Activated naive CD4-positive, alpha-beta T cell treated with Interleukin-2 at 50 U/mL for 16 hours (primary cell): ENCODE data around the gene FANCL.
"Not testable (repeated sequence)": the region's sequence is repeated elsewhere in the genome, so short reads cannot be mapped to it uniquely, and the experiment has no call there.

Source experiments
- DNase-seq: peaks from one replicate; pipeline ENCODE4 v3.0.0-alpha.2; 2020

Gene FANCL

GRCh38 chr2:58204195-58204959 is 36.7 kb downstream of the FANCL start:
- no peak for DNase-seq

DNA sequence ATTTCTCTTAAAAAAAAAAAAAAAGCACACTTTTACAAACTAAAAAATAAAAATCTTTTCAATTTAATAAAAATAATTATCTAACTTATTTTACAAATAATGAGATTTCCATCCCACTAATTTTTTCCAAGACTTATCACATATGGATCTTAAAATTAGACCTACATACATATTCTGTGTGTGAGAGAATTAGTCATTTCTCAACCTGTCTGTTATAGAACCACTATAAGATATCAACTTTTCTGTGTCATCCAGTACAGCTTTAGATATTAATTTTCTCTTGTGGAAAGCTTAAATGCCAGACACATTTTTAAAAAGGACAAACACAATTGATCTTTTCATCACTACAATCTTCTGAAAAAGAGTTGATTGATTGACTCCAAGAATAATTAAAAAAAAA is 38.1 kb downstream of the FANCL start:
- DNase-seq, result no peak

DNA sequence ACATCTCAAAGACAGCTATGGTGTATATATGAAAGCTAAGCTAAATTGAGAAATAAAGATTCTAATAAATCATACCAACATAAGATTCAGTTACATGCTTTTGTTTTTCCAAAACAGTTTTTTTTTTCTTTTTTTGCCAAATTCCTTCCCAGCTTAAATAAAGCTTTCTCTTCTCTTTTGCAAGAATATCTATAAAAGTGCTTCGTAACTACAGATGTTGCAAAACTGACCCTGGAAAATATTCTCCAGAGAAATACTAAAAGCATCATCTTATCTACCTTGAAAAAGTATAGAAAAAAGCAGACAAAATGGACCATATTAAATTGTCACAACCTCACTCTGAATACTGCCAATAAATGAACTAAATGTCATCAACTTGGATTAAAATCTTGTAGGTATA is 38.7 kb downstream of the FANCL start:
- no peak for DNase-seq

DNA sequence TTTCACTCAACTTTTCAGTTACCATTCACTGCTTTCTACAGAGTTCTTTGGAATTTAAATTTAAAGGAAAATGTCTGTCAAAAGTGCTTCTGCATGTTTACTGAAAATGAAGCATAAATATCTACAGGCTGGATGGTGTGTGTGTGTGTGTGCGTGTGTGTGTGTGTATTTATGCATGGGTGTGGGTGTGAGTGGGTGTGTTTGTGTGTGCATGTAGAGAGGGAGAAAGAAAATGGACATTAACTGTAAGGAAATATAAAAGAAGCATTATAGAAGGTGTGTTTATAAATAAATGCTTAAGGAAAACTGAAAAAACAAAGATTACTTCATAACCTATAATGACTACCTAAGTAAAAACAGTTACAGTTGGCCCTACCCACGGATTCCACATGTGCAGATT is 43.2 kb downstream of the FANCL start:
- DNase-seq, result no peak

GRCh38 chr2:58195662-58196061 is 45.5 kb downstream of the FANCL start:
- DNase-seq, result no peak

DNA sequence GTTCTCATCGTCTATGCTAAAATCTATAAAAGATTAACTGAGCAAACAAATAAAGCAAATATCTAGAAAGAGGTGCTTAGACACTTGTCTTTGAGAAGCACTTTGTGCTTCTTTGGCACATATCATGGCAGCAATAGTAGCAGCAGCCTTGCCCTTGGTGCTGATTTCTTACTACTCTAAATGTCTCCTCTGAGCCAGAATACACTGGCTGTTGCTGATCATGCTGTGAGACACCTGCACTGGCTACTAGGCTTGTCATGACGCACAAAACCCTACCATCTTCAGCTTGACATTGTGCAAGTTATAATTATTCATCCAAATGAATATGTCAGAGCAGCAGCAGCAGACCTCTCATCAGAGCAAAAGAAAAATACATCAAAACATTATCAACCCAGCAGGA is 46.7 kb downstream of the FANCL start:
- DNase-seq, result no peak

DNA sequence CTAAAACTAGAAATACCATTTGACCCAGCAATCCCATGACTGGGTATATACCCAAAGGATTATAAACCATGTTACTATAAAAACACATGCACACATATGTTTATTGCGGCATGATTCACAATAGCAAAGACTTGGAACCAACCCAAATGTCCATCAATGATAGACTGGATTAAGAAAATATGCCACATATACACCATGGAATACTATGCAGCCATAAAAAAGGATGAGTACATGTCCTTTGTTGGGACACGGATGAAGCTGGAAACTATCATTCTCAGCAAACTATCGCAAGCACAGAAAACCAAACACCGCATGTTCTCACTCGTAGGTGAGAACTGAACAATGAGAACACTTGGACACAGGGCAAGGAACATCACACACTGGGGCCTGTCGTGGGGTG is 54.1 kb downstream of the FANCL start:
- DNase-seq, result not testable (repeated sequence)

- DNase-seq, result no peak
Observed at GRCh38 chr2:58186501-58186900, 54.6 kb downstream of the FANCL start.

DNA sequence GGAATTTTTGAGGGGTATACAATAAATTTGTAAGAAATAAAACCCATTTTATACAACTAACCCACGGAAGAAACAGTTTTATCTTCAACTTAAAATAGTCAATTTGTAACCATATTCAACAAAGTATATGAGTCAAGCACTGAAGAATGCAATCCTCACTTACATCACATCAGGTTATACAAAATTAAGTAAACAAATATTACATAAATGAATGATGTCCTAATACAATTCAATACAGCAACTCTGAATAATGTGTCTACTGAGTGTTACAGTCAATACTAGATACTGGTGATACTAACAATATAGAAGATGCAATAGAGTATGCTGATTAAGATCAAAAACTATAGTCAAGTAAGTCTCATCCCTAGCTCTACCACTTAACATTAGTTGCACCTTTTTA is 58.6 kb downstream of the FANCL start:
- DNase-seq, result no peak

DNA sequence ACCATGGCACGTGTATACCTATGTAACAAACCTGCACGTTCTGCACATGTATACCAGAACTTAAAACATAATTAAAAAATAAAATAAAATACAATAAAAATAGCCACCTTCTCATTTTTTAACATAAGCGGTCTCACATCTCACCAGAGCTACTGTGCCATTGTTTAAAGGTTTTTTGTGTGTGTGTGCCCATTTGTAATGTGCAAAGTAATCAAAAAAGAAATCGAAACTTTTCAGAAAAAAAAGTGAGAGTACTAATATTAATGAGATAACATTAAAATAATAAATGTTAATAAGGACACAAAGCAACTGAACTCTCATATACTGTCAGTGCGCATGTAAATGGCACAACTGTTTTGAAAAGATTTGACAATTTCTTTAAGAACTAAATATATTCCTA is 60.5 kb downstream of the FANCL start:
- no peak for DNase-seq

GRCh38 chr2:58180175-58180574 is 61.0 kb downstream of the FANCL start:
- not testable (repeated sequence) for DNase-seq

DNA sequence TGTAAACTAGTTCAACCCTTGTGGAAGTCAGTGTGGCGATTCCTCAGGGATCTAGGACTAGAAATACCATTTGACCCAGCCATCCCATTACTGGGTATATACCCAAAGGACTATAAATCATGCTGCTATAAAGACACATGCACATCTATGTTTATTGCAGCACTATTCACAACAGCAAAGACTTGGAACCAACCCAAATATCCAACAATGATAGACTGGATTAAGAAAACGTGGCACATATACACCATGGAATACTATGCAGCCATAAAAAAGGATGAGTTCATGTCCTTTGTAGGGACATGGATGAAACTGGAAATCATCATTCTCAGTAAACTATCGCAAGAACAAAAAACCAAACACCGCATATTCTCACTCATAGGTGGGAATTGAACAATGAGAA is 63.9 kb downstream of the FANCL start:
- not testable (repeated sequence) for DNase-seq

- not testable (repeated sequence) for DNase-seq
Observed at GRCh38 chr2:58171831-58172230, 69.3 kb downstream of the FANCL start.

DNA sequence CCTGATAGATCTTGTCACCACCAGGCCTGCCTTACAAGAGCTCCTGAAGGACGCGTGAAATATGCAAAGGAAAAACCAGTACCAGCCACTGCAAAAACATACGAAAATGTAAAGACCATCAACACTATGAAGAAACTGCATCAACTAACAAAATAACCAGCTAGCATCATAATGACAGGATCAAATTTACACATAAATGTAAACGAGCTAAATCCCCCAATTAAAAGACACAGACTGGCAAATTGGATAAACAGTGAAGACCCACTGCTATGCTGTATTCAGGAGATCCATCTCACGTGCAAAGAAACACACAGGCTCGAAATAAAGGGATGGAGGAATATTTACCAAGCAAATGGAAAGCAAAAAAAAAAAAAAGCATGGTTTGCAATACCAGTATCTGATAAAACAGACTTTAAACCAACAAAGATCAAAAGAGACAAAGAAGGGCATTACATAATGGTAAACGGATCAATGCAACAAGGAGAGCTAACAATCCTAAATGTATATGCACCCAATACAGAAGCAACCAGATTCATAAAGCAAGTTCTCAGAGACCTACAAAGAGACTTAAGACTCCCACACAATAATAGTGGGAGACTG is 70.7 kb downstream of the FANCL start:
- DNase-seq, result not testable (repeated sequence)

- not testable (repeated sequence) for DNase-seq
Observed at GRCh38 chr2:58169845-58170244, 71.3 kb downstream of the FANCL start.

DNA sequence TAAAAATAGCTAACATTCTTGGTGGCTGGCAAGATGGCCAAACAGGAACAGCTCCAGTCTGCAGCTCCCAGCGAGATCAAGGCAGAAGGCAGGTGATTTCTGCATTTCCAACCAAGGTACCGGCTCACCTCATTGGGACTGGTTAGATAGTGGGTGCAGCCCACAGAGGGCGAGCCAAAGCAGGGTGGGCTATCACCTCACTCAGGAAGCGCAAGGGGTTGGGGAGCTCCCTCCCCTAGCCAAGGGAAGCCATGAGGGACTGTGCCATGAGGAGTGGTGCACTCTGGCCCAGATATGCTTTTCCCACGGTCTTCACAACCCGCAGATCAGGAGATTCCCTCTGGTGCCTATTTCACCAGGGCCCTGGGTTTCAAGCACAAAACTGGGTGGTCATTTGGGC is 73.0 kb downstream of the FANCL start:
- DNase-seq, result not testable (repeated sequence)

GRCh38 chr2:58163913-58164312 is 77.2 kb downstream of the FANCL start:
- DNase-seq, result no peak

DNA sequence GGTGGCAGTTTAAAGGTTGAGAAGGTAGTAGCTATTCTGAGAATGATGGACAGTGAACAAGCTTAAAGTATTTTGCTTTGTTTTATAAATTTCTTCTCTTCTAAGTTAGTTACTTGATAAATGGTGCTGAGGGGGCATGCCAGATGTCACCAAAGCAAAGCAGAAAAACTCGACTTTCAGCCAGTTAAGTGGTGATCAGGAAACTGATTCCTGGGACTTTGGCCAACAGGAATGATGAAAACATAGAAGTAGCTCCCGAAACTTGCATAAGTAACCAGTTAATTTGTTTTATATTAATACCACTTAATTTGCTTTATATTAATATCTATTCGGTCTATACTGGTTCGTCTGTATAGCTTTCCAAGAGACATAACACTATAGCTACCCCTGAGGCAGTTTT is 82.6 kb downstream of the FANCL start:
- no peak for DNase-seq

- DNase-seq, result no peak
Observed at GRCh38 chr2:58157754-58158153, 83.4 kb downstream of the FANCL start.

DNA sequence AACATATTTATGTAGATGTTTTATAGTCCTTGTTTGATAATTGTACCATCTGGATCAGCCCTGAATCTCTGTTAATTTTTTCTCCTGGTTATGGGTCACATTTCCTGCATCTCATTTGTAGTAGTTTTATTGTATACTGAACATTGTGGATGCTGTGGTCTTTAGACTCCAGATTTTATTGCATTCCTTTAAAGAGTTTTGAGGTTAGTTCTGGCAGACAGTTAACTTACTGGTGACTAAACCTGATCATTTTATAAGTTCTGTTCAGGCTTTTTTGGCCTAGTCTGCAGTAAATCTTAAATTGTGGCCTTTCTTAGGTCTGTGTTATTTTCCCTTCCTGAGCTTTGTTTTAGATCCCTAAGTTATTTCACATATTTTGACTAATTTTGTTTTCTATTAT is 84.3 kb downstream of the FANCL start:
- DNase-seq, result no peak

DNA sequence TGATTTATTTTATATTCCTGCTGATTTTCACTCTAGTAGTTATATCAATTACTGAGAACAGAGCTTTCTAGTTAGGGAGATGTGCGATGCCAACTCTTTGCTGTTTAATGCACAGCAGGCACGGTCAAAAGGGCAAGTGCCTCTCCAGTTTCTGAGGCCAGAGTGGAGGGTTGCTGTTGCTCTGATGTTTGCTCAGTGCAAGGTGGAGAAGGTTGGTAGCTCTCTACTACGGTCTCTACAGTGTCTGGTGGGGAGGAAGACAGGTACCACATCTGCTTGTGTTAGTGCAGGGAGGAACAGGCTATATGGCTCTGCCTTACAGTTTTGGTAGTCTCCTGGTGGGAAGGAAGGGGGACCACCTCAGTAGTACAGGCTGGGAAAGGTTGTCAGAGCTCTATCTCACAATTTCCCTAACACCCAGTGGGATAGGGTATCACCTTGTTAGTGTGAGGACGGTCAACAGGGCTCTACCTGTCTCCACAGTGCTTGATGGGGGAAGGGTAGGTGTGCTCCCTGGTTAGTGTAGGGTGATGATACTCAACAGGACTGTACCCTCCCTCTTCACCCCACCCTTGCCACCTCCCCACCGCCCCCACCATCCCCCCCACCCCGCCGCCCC is 85.9 kb downstream of the FANCL start:
- DNase-seq, result no peak

- DNase-seq, result no peak
Observed at GRCh38 chr2:58146707-58147106, 94.4 kb downstream of the FANCL start.

GRCh38 chr2:58145769-58146168 is 95.4 kb downstream of the FANCL start:
- DNase-seq, result not testable (repeated sequence)

DNA sequence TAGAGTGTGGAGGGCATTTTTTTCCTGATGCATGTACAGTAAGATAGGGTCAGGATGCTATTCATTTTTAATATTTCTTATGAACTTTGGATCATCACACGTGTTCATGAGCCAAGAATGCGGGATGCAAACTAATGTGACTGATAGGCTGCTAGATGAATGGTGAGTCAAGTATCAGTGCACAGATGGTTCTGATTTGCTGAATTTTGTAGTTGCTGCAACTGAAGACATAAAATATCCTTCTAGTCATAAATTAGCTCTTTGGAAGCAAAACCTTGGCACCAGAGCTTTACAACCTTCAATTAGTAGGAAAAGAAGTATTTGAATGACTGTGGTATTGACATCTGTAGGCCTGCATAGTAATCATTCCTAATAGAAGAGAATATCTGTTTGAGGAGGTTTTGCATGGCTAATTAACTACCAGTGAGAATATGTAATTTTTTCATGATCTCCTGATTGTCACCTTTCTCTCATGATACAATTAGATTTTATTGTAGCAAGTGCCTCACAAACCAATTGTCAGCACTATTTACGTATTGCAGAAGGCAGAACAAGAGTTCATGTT is 100.5 kb downstream of the FANCL start:
- no peak for DNase-seq
